ENCODE results near the gene PATJ. TPM values are rescaled to one million over a fixed set of nuclear protein-coding genes. Genes with fewer than 3 reads are reported as not detected.
"Not testable (repeated sequence)": the region's sequence is repeated elsewhere in the genome, so short reads cannot be mapped to it uniquely, and the experiment has no call there.

PATJ gene
- total and polyA plus RNA-seq, 2 experiments from 2014 or later = 20.0 to 44.8 TPM

DNA sequence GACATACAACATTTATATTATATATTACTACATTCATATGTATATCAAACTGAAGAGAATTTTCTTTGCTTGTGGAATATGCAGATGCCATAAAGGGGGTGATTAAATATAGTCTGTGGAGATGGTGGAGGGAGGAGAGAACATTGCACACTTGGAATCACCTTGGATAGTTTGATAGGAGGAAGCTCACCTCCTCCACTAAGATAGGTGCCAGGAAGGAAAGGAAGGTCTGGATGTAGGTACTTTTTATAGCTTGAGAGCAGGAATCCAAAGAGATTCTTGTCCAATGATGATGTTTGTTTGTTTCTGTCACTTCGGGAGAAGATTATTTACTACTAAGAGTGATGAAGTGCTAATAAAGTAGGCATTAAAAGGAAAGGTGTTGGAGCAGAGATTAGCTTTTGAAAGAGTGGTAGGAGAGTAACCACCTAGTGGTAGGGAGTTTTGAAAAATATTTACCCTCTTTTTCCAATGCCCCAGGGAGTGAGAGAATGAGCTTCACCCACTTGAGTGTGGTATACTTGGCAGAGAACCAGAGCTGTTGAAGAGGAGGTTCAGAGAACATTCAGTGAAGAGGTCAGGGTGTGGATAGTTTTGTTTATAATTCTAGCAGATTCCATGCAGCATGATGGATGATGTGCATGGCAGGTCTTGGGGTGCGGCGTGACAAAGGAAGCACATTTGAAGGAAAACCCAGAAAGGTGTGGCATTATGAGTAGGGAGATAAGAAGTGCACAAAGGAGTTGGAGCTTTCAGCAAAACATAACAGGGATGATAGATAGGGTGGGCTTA lies 145.0 kb downstream of the PATJ start:
- WGBS (ENCODE audit: low lambda C conversion rate, missing lambda C conversion rate) = 64% methylated on average over 3 of the region's 3 CpGs
- no peaks in the 10 kb centered on the region for H3K4me1 ChIP-seq (ENCODE audit: insufficient read depth)
- no peaks in the 10 kb centered on the region for H3K36me3 ChIP-seq (replicated peaks; ENCODE audit: insufficient read depth, low read depth)
- no peaks in the 10 kb centered on the region for H4K20me1 ChIP-seq (ENCODE audit: insufficient read depth, poor library complexity, severe bottlenecking)
- H3K9me2 ChIP-seq (replicated peaks; ENCODE audit: insufficient read depth) = no peaks in the 10 kb centered on the region
- no peak overlapping the region for H3K27ac ChIP-seq
- no peaks in the 10 kb centered on the region for H3K9me3 ChIP-seq (ENCODE audit: low read depth)
- no peaks in the 10 kb centered on the region for H3K27me3 ChIP-seq
- no peaks in the 10 kb centered on the region for H3K79me2 ChIP-seq
- no peak overlapping the region for H3K4me3 ChIP-seq
- no peak overlapping the region for H2AFZ ChIP-seq
- no peak overlapping the region for H3K4me2 ChIP-seq
- TF ChIP-seq EZH2 (IDR thresholded peaks at IDR 0.05; ENCODE audit: borderline replicate concordance) (no peak), EZH2phosphoT487 (IDR thresholded peaks at IDR 0.05; ENCODE audit: low read depth, severe bottlenecking, unreplicated experiment) (no peak), CTCF (IDR thresholded peaks at IDR 0.05; ENCODE audit: poor library complexity) (no peak)
- no peak for DNase-seq (ENCODE audit: low spot score)

DNA sequence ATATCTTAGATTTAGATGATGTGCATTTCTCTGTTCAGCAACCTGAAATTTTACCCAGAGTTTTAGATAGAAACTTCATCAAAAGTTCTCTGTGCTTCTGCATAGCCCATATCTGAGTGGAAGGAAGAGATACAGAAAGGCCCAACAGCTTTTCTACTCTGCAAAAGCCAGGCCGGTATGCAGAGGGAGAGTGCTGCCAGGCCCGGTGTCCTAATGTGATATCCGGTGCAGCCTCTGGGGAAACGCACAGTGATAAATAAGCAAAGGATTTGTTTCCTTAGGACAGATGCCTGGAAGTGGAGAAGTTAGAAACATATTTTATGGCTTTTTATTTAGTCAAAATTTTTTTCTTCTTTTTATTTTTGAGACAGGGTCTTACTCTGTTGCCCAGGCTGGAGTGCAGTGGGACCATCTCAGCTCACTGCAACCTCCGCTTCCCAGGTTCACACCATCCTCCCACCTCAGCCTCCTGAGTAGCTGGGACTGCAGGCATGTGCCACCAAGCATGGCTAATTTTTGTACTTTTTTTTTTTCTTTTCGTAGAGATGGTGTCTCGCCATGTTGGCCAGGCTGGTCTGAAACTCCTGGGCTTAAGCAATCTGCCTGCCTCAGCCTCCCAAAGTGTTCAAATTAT lies 145.8 kb downstream of the PATJ start:
- Histone ChIP-seq H3K9me3 (ENCODE audit: low read depth) (no peaks in the 10 kb centered on the region), H3K9me2 (replicated peaks; ENCODE audit: insufficient read depth) (no peaks in the 10 kb centered on the region), H3K4me2 (no peak overlapping the region), H3K27ac (no peak overlapping the region), H4K20me1 (ENCODE audit: insufficient read depth, poor library complexity, severe bottlenecking) (no peaks in the 10 kb centered on the region), H3K79me2 (no peaks in the 10 kb centered on the region), H2AFZ (no peak overlapping the region), H3K36me3 (replicated peaks; ENCODE audit: insufficient read depth, low read depth) (no peaks in the 10 kb centered on the region), H3K27me3 (no peaks in the 10 kb centered on the region), H3K4me3 (no peak overlapping the region), H3K4me1 (ENCODE audit: insufficient read depth) (no peaks in the 10 kb centered on the region)
- no peak for DNase-seq (ENCODE audit: low spot score)
- no peak for TF ChIP-seq CTCF (IDR thresholded peaks at IDR 0.05; ENCODE audit: poor library complexity)
- 65% methylated on average over 7 of the region's 7 CpGs for WGBS (ENCODE audit: low lambda C conversion rate, missing lambda C conversion rate)

DNA sequence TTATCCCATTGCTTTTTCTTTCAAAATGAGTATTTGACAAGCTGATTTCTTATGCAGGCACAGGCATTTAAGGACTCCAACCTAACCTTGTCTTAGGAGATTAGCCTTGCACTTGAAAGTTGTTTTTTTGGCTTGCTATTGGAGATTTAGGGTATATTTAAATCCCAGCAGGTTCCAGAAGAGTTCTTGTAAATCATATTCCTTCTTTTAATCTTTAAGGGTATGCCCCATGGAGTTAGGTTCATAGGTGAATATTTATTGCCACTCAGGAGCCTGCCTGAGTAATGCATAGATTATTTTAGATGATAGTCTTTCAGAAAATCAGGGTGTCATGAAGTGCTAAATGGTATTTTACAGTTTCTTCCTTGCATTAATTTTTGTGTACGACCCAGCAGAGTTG lies 146.5 kb downstream of the PATJ start:
- no peaks in the 10 kb centered on the region for H3K9me3 ChIP-seq (ENCODE audit: low read depth)
- H3K27me3 ChIP-seq = no peaks in the 10 kb centered on the region
- H2AFZ ChIP-seq = no peak overlapping the region
- no peak overlapping the region for H3K4me2 ChIP-seq
- WGBS (ENCODE audit: low lambda C conversion rate, missing lambda C conversion rate) = 94% methylated on average over 1 of the region's 1 CpG
- no peak overlapping the region for H3K4me3 ChIP-seq
- no peak for DNase-seq (ENCODE audit: low spot score)
- no peak for TF ChIP-seq EZH2phosphoT487 (IDR thresholded peaks at IDR 0.05; ENCODE audit: low read depth, severe bottlenecking, unreplicated experiment)
- no peak for TF ChIP-seq EZH2 (IDR thresholded peaks at IDR 0.05; ENCODE audit: borderline replicate concordance)
- no peak for TF ChIP-seq CTCF (IDR thresholded peaks at IDR 0.05; ENCODE audit: poor library complexity)
- no peaks in the 10 kb centered on the region for H3K9me2 ChIP-seq (replicated peaks; ENCODE audit: insufficient read depth)
- no peaks in the 10 kb centered on the region for H3K79me2 ChIP-seq
- H3K4me1 ChIP-seq (ENCODE audit: insufficient read depth) = no peaks in the 10 kb centered on the region
- H3K27ac ChIP-seq = no peak overlapping the region
- no peaks in the 10 kb centered on the region for H4K20me1 ChIP-seq (ENCODE audit: insufficient read depth, poor library complexity, severe bottlenecking)
- H3K36me3 ChIP-seq (replicated peaks; ENCODE audit: insufficient read depth, low read depth) = no peaks in the 10 kb centered on the region

GRCh38 chr1:61890435-61890834 lies 148.2 kb downstream of the PATJ start:
- H3K4me3 ChIP-seq; H3K9me2 ChIP-seq (replicated peaks; ENCODE audit: insufficient read depth); H3K36me3 ChIP-seq (replicated peaks; ENCODE audit: insufficient read depth, low read depth); H4K20me1 ChIP-seq (ENCODE audit: insufficient read depth, poor library complexity, severe bottlenecking); H3K4me2 ChIP-seq; H3K9me3 ChIP-seq (ENCODE audit: low read depth); DNase-seq (ENCODE audit: low spot score); H3K4me1 ChIP-seq (ENCODE audit: insufficient read depth); H3K79me2 ChIP-seq; H2AFZ ChIP-seq; H3K27ac ChIP-seq; H3K27me3 ChIP-seq: not testable (repeated sequence)

All from hepatocyte (in vitro differentiated cells).